Measurements from ENCODE around the gene BCAS3.

BCAS3 gene

GRCh38 chr17:61323909-61324868, 646.5 kb downstream of the BCAS3 start:
- in situ Hi-C loops (cut with HindIII; ENCODE audit: low pct_ligation_motif_present, low sequenced_read_pairs), result no loop called here
- no peak for DNase-seq
- H3K27ac ChIP-seq, result peak overlapping the region; percentile 12

GRCh38 chr17:61324950-61325349, 647.3 kb downstream of the BCAS3 start:
- no peaks in the 10 kb centered on the region for H3K36me3 ChIP-seq (replicated peaks)
- in situ Hi-C loops (cut with HindIII; ENCODE audit: low pct_ligation_motif_present, low sequenced_read_pairs), result no loop called here
- DNase-seq, result no peak
- no peaks in the 10 kb centered on the region for H3K27me3 ChIP-seq (replicated peaks)
- no peak overlapping the region for H3K4me3 ChIP-seq (ENCODE audit: low read depth, low read length)
- H3K27ac ChIP-seq, result peak overlapping the region; percentile 0
- TF ChIP-seq, protein P1, sequence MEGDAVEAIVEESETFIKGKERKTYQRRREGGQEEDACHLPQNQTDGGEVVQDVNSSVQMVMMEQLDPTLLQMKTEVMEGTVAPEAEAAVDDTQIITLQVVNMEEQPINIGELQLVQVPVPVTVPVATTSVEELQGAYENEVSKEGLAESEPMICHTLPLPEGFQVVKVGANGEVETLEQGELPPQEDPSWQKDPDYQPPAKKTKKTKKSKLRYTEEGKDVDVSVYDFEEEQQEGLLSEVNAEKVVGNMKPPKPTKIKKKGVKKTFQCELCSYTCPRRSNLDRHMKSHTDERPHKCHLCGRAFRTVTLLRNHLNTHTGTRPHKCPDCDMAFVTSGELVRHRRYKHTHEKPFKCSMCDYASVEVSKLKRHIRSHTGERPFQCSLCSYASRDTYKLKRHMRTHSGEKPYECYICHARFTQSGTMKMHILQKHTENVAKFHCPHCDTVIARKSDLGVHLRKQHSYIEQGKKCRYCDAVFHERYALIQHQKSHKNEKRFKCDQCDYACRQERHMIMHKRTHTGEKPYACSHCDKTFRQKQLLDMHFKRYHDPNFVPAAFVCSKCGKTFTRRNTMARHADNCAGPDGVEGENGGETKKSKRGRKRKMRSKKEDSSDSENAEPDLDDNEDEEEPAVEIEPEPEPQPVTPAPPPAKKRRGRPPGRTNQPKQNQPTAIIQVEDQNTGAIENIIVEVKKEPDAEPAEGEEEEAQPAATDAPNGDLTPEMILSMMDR (IDR thresholded peaks at IDR 0.05; ENCODE audit: low read depth, low read length, missing control alignments), result no peak

More at GRCh38 chr17:61323909-61324868, 646.5 kb downstream of the BCAS3 start:
- TF ChIP-seq, protein P1 (IDR thresholded peaks at IDR 0.05; ENCODE audit: low read depth, low read length, missing control alignments), result no peak
- H3K36me3 ChIP-seq (replicated peaks), result no peaks in the 10 kb centered on the region
- H3K4me3 ChIP-seq (ENCODE audit: low read depth, low read length), result no peak overlapping the region
- H3K27me3 ChIP-seq (replicated peaks), result no peaks in the 10 kb centered on the region

- Histone ChIP-seq H3K4me3 (ENCODE audit: low read depth, low read length) (no peak overlapping the region), H3K27ac (peak overlapping the region; percentile 17), H3K36me3 (replicated peaks) (no peaks in the 10 kb centered on the region), H3K27me3 (replicated peaks) (no peaks in the 10 kb centered on the region)
- TF ChIP-seq, protein P1 (IDR thresholded peaks at IDR 0.05; ENCODE audit: low read depth, low read length, missing control alignments), result no peak
- in situ Hi-C loops (cut with HindIII; ENCODE audit: low pct_ligation_motif_present, low sequenced_read_pairs), result no loop called here
- peak; percentile 65 for DNase-seq
Measured at GRCh38 chr17:61325382-61326073, 647.9 kb downstream of the BCAS3 start.

DNA sequence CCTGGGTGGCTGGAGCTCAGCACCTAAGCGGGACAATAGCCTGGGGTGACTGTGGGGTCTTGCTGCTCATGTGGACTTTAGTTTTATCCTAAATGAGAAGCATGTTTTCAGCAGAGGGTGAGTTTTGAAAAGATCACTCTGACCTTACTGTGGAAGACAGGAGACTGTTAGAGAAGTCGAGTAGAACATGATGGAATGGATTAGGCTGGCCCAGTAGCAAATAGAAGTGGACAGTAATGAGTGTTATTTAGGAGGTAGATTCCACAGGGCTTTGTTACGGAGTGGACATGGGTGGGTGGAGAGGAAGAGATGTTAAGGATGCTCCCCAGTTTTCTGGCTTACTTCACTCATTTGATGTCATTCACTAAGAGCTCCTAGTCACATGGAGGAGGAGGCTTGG, 648.7 kb downstream of the BCAS3 start:
- Histone ChIP-seq H3K4me3 (ENCODE audit: low read depth, low read length) (no peak overlapping the region), H3K27ac (peak overlapping the region; percentile 17), H3K36me3 (replicated peaks) (no peaks in the 10 kb centered on the region), H3K27me3 (replicated peaks) (no peaks in the 10 kb centered on the region)
- DNase-seq, result no peak
- in situ Hi-C loops (cut with HindIII; ENCODE audit: low pct_ligation_motif_present, low sequenced_read_pairs), result no loop called here
- TF ChIP-seq, protein P1 (IDR thresholded peaks at IDR 0.05; ENCODE audit: low read depth, low read length, missing control alignments), result no peak

GRCh38 chr17:61328351-61328750, 650.7 kb downstream of the BCAS3 start:
- Histone ChIP-seq H3K27ac (no peak overlapping the region), H3K4me3 (ENCODE audit: low read depth, low read length) (no peak overlapping the region), H3K36me3 (replicated peaks) (no peaks in the 10 kb centered on the region), H3K27me3 (replicated peaks) (no peaks in the 10 kb centered on the region)
- no peak for DNase-seq
- in situ Hi-C loops (cut with HindIII; ENCODE audit: low pct_ligation_motif_present, low sequenced_read_pairs), result no loop called here
- TF ChIP-seq, protein P1 (IDR thresholded peaks at IDR 0.05; ENCODE audit: low read depth, low read length, missing control alignments), result no peak

All from brain microvascular endothelial cell (primary cell).